NCI-H146 (cell line): Measurements from ENCODE around the gene TXNDC8.
"Not testable (repeated sequence)": the region's sequence is repeated elsewhere in the genome, so short reads cannot be mapped to it uniquely, and the experiment has no call there.

ENCODE experiments used
- DNase-seq: peaks from one replicate; lab custom pipeline; 2025; lab: John Stamatoyannopoulos, UW

Gene TXNDC8

GRCh38 chr9:110327716-110328115 lies 9.9 kb downstream of the TXNDC8 start:
- no peak for DNase-seq

GRCh38 chr9:110323818-110324217 lies 13.8 kb downstream of the TXNDC8 start:
- no peak for DNase-seq

- DNase-seq: no peak
Observed at GRCh38 chr9:110320651-110321445, 16.8 kb downstream of the TXNDC8 start.

GRCh38 chr9:110319781-110320492 lies 17.7 kb downstream of the TXNDC8 start:
- no peak for DNase-seq

GRCh38 chr9:110317911-110318310 lies 19.8 kb downstream of the TXNDC8 start:
- no peak for DNase-seq

GRCh38 chr9:110316261-110317075 lies 21.2 kb downstream of the TXNDC8 start:
- DNase-seq: no peak

- not testable (repeated sequence) for DNase-seq
Observed at GRCh38 chr9:110311978-110312377, 25.7 kb downstream of the TXNDC8 start.

GRCh38 chr9:110309681-110310080 lies 28.0 kb downstream of the TXNDC8 start:
- DNase-seq: no peak

GRCh38 chr9:110308633-110309038 lies 29.0 kb downstream of the TXNDC8 start:
- DNase-seq: no peak

- DNase-seq: no peak
Observed at GRCh38 chr9:110307191-110307590, 30.5 kb downstream of the TXNDC8 start.

- DNase-seq: no peak
Observed at GRCh38 chr9:110303133-110303532, 34.5 kb downstream of the TXNDC8 start.

- DNase-seq: no peak
Observed at GRCh38 chr9:110298043-110298605, 39.5 kb downstream of the TXNDC8 start.

- no peak for DNase-seq
Observed at GRCh38 chr9:110293248-110293647, 44.4 kb downstream of the TXNDC8 start.

- no peak for DNase-seq
Observed at GRCh38 chr9:110291921-110292557, 45.6 kb downstream of the TXNDC8 start.

- DNase-seq: no peak
Observed at GRCh38 chr9:110290001-110290400, 47.7 kb downstream of the TXNDC8 start.

GRCh38 chr9:110288503-110288902 lies 49.2 kb downstream of the TXNDC8 start:
- no peak for DNase-seq

GRCh38 chr9:110287289-110287680 lies 50.4 kb downstream of the TXNDC8 start:
- no peak for DNase-seq

- DNase-seq: no peak
Observed at GRCh38 chr9:110284211-110284844, 53.3 kb downstream of the TXNDC8 start.

- no peak for DNase-seq
Observed at GRCh38 chr9:110283751-110284150, 53.9 kb downstream of the TXNDC8 start.

- no peak for DNase-seq
Observed at GRCh38 chr9:110282739-110283081, 55.0 kb downstream of the TXNDC8 start.

- no peak for DNase-seq
Observed at GRCh38 chr9:110282018-110282738, 55.5 kb downstream of the TXNDC8 start.
